ENCODE measurements around the gene DAAM1. TPM values are rescaled to one million over a fixed set of nuclear protein-coding genes. Genes with fewer than 3 reads are reported as not detected.
A peak's percentile ranks its signal among the peaks of the same experiment; 100 is the strongest.

Gene DAAM1
- total RNA-seq, 1 experiment from 2014 or later: 4.5 TPM

DNA sequence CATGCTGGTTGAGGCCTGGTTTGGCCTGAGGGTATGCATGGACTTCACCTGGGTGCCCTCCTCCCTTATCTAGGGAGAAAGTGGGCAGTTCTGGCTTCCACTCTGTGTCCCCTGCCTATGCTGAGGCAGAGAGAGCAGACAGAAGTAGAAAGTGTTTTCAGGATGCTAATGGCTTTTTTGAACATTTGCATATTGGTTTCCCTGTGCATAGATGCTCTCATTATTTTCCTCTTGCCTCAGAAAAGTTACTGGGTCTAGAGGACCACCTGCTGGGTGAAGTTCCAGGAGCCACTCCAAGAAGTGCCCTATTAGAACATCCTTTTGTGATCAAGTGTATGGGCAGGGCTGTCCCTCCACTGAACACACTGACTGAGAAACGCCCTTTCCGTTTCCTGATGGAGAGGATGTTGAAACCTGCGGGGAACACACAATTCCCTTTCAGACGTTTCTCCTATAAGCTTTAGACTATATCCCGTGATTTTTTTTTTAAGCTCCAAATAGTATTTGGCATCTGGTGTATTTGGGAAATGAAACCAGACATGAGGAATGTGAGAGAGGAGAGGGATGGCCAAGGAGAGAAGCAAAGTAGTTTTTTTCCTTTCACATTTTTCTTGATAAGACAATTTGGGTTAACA lies 66.6 kb downstream of the DAAM1 start:
- DNase-seq (ENCODE audit: low spot score): no peak

DNA sequence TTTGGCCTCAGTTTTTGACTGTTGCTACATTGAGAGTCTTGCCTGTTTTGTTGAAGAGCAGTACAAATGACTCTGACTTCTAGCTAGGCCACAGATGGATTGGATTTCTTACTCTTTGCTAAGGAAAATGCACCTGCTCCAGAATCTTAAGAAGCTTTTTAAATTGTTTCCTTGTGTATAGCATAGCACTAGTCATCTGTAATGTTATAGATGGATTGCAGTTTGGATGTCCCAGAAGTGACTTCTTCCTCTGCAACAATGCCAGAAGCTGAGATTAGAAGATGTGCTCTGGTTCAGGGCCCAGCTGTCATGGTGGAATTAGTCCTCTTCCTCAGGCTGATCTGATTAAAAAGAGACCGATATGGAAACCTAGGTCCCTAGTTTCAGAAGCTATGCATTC lies 67.9 kb downstream of the DAAM1 start:
- no peak for DNase-seq (ENCODE audit: low spot score)

DNA sequence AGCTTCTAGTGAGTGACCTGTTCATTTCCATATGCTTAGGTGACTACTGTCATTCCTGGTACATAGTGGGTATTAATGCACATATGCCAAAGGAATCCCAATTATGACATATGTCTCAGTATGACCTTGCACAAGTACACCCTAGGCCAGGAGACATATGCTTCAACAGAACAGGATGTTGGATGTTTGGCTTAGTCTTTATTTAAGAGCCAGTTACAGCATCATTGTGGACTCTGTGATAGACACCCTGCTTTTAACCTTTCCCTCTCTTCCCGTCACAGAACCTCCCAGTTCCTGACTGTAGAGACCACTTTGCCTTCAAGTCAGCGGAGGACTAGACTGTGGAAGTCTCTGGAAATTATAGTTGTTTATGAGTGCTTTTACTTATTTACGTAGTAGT lies 72.9 kb downstream of the DAAM1 start:
- no peak for DNase-seq (ENCODE audit: low spot score)

DNA sequence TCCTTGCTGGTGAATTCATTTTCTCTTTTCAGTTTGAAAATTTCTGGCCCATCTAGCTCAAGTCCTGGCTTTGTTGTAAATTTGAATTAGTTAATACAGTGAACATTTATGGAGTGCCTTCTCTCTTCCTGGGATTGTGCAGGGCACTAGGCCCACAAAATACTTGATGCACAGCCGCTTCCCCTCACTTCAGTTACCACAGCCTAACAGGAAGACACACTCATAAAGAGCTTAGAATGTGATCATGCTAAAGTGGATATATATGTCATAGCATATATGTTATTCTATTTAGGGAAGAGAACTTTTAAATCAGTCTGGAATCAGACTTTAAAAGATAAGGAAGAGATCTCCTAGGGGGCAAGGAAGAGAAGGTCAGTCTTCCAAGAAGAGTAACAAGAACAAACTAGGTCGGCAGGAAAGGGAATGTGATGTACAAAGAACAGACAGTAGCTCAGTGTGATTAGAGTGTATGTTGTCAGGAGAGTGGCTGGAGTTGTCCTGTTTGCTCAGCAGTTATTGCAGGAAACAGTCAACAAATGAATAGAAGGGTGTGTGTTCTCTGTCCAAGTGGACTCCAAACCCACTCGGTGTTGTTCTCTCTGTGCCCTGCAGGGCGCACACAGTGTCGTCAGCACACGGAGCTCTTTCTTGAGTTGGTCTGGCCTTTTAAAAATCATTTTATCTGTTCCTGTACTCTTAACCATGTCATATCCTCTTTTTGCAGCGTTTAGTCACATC lies 74.4 kb downstream of the DAAM1 start:
- no peak for DNase-seq (ENCODE audit: low spot score)

DNA sequence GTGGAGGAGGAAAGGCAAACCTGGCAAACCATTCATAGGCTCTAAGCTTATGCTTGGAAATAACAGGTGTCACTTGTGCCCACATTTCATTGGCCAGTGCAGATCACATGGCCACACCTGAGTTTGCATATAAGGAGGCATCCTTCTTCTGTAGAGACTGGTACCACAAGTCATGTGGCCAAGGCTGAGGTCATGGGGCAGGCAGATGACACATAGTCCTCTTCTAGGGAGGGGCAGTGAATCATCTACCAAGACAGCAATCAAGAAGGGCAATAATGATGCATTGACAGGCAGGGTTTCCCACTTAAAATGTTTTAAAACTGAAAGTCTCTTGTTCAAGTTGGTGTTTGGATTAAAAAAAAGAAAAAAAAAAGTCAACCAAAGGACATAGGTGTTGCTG lies 77.3 kb downstream of the DAAM1 start:
- no peak for DNase-seq (ENCODE audit: low spot score)

DNA sequence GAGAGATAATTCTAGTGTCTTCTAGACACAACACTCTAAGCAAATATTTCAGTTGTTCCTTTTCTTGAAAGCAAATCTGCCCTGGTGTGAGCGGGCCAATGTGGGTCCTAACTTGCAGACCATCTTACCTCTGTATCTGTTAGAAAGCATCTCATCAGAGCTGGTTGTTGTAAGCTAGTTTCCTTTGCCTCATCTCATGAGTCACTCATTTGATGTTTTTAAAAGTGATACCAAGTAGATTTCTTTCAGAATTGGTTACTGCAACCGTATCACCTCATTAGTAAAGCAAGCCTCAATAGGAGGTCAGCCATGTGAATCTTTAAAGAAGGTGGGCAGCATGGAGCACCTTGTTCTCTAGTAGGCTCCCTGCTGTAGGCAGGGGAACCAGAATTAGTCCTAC lies 78.6 kb downstream of the DAAM1 start:
- DNase-seq (ENCODE audit: low spot score): no peak

DNA sequence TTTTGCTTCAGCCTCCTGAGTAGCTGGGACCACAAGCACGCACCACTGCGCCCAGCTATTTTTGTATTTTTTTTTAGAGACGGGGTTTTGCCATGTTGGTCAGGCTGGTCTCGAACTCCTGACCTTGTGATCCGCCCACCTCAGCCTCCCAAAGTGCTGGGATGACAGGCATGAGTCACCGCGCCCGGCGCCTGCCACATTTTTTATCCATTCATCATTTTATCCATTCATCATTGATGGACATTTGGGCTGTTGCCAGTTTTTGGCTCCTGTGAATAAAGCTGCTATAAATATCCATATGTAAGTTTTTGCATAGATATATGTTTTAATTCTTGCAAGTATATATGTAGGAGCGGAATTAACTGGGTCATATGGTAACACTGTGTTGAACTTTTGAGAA lies 79.5 kb downstream of the DAAM1 start:
- no peak for DNase-seq (ENCODE audit: low spot score)

DNA sequence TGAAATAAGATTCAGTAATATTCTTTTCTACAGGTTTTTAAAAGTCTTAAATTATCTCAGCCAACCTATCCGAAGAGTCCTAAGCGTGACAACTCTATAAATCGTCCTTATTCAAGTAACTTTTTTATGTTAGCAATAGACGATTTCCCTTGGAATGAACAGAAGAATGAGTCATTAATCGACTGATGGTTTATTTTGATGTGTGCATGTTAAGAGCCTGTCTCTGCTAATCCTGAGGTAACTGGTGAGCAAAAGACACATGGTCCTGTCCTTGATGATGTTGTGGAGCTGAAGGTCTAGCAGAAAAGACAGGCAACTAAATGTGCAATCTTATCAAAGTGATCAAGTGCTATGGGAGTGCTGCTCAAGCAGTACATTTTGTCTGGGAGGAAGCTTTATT lies 80.4 kb downstream of the DAAM1 start:
- no peak for DNase-seq (ENCODE audit: low spot score)

DNA sequence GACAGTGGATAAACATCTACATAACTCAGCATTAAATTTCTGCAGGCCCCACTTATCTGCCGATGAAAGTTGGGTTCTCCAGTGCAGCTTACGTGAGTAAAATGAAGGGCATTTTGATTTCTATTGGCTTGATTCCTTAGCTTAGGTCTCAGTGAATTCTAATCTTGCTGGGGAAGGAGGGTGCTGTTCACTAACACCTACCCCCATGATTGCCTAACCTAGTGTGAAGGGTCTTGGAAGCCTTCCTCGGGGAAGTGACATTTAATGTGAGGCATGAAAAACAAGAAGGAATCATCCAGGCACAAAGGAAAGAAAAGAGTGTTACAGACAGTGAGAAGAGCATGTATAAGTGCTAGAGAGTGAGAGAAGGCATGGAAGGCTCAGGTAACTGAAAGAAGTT lies 81.0 kb downstream of the DAAM1 start:
- DNase-seq (ENCODE audit: low spot score): no peak

DNA sequence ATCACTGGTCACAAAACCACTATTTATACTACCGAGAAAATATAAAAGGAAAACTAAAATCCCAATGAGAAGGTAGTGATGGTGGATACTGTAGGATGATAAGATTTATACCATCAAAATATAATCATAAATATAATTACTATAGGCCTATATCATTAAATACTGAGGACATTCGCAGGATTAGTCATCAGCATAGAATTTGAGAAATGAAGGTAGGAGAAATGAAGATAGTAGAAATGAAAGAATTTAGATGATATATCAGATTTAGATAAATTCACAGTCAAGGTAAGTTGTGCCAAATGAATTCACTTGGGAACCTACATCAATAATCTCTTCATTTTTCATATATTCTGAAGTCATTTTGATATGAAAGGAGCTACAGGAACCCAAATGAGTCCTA lies 82.8 kb downstream of the DAAM1 start:
- DNase-seq (ENCODE audit: low spot score): no peak

DNA sequence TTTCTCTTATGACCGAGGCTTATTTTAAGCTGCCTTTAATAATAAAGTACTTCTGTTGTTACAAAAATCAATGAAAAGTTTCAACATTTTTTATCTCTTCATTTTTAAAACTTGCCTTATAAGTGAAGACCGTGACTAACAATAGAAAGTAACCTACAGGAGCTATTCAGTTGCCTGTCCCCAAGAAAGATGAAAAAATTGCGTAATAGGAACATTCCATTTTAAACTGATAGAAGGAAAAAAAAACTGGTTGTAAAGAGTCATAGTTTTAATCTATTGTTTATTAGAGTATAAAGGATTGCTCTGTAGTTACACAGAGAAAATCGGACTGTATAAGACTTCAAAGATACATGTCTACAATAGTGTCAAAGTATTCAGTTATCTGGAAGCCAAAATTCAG lies 83.3 kb downstream of the DAAM1 start:
- DNase-seq (ENCODE audit: low spot score): no peak

DNA sequence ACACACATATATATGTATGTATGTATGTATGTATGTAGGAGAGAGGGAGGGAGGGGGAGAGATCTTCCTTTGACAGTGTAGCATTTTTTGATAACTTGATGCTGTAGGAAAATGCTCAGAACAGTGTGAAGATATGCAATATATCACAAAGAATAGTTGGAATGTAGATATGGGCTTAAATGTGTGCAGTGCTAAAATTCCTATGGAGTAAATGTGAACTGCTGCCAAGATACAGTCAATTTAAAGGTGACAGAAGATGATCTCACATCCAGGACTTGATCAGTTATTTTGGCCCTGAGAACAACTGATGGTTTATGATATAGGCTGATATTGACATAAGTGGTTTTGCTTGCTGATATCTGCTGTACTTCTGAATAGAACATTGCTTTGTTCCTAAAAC lies 84.2 kb downstream of the DAAM1 start:
- DNase-seq (ENCODE audit: low spot score): no peak

DNA sequence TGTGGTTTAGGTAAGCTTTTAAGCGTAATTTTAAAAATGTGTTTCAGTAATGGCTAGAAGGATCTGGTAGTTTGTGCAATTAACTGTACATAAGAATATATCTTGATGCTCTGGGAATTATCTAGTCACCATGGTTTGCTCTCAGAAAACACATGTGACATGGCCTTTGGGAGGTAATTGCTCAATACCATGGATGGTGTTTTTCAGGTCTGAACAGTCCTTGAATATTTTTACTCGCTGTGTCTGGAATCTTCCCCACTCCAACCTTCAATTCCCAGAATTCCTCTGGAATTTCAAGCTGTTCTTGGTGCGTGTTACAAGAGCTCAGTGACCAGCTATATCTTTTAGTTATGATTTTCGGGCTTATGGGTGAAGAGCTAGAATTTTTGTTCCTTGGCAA lies 85.3 kb downstream of the DAAM1 start:
- no peak for DNase-seq (ENCODE audit: low spot score)

DNA sequence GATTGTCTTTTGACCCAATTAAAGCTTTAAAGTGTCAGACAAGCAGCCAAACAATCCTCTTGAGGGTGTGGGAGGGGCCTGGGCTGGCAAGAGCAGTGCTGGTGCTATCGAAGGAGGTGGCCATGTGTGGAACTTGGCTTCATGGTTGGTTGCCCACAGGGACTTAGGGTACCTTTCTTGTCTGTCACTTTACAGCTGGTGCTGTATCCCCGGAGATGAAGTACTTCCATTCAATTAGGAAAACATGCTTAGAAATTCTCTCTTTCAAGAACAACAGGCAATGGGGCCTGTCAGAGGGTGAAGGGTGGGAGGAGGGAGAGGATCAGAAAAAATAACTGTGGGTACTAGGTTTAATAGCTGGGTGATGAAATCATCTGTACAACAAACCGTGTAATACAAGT lies 86.5 kb downstream of the DAAM1 start:
- peak; percentile 37 for DNase-seq (ENCODE audit: low spot score)

DNA sequence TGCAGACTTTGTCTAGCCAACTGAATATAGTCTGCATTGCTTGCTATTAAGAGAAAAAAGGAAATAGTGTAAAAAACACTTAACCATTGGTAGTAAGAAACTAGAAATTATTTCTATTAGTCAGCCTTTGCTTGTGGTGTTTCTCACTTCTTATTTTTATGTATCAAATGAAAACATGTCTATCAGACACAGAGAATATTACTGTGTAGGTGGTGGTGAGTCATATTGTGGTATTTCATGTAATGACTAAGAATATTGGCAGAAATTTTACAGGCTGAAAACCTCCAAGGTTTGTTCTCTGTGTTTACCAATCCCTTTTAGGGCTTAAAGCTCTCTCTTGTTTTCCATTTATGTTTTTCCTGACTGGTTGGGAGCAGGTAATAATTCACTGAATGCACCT lies 87.2 kb downstream of the DAAM1 start:
- DNase-seq (ENCODE audit: low spot score): peak; percentile 76

DNA sequence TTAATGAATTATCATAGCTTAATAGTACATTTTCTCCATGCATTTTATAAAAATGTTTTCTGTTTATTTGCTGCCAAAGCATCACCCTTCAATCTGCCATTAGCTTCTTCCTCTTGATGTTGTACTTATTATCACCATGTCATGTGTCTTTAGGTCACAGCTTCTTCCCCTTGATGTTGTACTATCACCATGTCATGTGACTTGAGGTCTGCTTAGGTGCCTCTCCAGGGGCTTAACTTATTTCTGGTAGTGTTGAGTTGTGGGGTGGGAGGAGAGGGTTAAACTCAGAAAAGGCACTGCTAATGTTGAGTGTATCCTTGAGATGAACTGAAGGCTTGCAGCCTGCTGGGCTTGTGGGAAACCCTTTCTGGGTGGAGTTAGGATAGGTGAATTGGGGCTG lies 87.8 kb downstream of the DAAM1 start:
- no peak for DNase-seq (ENCODE audit: low spot score)

DNA sequence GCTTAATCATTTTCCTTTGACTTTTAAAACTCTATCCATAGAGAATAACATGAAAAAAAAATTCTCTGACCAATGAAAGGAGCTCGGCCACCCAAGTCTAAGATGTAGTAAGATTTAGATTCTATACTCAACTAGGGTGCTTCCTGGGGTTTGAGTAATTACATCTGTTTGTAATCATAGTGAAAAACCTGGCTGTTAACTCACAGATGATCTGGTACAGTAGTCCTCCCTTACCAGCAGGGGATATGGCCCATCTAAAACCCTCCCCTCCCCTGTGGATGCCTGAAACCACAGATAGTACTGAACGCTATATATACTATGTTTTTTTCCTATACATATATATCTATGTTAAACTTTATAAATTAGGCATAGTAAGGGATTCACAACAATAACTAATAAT lies 89.2 kb downstream of the DAAM1 start:
- DNase-seq (ENCODE audit: low spot score): peak; percentile 15

DNA sequence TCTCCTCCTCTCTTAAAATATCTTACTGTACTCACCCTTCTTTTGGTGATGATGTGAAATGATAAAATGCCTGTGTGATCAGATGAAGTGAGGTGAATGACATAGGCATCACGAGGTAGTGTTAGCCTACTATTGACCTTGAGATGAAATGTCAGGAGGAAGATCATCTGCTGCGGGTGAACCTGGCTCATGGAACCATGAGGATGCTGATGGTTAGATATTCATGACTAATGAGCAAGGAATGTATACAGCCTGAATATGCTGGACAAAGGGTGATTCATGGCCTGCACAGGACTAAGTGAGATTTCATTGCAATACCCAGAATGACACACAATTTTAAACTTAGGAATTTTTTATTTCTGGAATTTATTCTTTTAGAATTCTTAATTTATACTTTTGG lies 89.6 kb downstream of the DAAM1 start:
- peak; percentile 87 for DNase-seq (ENCODE audit: low spot score)

DNA sequence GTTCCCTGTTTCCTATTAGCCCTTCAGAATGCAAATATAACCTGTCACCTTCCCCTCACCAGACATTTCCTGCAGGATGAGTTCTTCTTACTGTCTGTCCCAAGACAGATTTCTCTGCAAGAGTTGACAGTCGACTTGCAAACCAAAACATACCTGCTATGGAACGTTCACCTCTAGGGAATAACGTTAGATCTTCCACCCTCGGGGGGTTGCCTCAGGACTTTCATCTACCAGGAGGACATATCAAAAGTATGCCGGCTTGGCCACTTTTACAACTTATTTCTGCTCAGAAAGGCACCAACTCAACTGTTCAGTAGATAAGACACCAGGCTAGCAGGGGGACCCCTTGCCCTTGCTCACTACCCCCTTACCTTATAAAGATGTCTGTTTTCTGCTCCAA lies 92.5 kb downstream of the DAAM1 start:
- DNase-seq (ENCODE audit: low spot score): no peak

DNA sequence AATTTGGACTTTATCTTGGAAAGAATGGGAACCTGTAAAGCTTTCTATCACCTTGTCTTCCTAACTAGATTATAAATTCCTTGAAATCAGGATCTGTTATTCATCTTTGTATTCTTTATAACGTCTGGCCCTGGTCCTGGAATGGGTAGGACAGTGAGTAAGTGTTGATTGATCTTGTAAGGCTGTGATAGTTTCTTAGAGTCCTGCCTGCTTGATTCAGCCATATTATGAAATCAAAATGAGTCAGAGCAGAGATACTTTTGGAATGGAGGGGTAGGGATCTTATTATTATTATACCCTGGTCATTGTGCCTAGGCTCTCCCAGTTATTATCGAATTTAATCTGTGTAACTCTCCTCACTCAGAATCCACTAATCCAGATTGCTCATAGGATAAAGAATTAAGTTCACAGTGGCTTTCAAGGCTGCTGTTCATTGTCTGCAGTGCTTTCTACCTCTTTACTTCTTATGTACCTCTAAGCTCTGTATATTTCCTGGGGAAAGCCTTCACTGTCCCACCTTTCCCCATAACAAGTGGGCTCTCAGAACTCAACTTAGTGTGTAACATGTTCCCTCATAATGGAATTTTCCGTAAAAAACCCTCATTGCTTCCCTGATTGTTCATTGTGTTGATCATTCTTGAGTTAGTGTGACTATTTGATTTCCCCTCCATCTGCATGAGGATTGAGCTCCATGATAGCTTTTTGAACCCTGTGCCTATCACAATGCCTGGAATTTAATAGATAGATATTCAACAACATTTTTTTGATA lies 93.3 kb downstream of the DAAM1 start:
- no peak for DNase-seq (ENCODE audit: low spot score)

DNA sequence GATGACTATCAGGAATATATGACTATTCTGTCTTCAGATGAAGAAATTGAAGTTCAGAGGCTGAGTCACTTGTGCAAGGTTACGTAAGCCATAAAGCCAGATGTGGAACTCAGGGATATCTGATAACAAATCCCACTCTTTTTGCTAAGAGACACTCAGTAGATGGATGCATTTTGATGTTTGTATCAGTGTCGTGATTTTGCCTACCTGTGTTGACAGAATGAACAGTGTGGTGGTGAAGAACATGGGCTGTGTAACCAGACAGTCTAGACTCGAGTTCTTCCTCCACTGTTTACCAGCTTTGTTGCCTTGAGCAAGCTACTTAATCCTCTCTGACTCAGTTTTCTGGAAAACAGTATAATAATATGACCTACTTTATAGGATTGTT lies 93.9 kb downstream of the DAAM1 start:
- DNase-seq (ENCODE audit: low spot score): peak; percentile 17

DNA sequence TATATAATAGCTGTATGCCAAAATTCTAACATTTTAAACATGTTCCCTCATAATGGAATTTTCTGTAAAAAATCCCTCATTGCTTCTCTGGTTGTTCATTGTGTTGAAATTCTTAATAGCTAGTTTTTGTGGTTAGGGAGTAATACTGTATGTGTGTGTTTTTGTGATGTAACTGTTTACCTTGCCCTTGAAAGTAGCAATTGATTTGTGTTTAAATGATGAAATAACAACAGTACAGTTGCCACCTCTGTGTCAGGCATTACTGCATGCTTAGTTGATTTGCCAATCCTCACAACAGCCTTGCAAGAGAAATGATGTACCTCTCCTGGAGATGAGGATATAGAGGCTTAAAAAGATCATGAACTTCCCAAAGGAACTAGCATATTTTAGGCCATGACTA lies 94.9 kb downstream of the DAAM1 start:
- DNase-seq (ENCODE audit: low spot score): peak; percentile 64

DNA sequence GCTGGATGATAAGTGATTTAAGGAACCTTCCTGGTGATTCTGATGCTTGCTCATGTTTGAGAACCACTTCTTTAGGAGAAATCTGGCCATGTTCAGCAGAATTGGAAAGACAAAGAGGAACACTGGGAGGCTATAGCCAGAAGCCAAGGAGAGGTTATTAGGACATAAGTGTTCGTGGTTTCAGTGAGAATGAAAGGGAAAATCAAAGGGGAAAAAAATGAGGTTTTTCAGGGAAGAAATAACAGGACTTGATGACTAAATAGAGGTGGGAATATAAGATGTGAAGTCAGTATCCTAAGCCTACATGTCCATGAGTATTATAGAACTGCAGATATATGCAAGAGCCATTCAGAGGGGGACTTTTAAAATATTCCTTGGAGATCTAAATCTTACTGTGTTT lies 95.6 kb downstream of the DAAM1 start:
- DNase-seq (ENCODE audit: low spot score): no peak

Data from H4 (cell line).